Lung microvascular endothelial cell (primary cell): Measurements from ENCODE around the gene SSRP1. TPM values are rescaled to one million over a fixed set of nuclear protein-coding genes. Genes with fewer than 3 reads are reported as not detected.

Experiments
- DNase-seq, 2 donors: peaks; one replicate each; pipeline versions ENCODE4 v3.0.0 to v3.0.0-alpha.2; 2010; ENCODE audit warnings: low read depth in 2 of 2
- total RNA-seq: library from RNA; depleted of rRNA; stranded (reverse); fragments of >200 nt; gene quantifications from 2 replicates; pipeline ENCODE4 v1.2.1, GENCODE V29; 2014

SSRP1 gene
- total RNA-seq, 1 donor from 2014 or later = 34.5 TPM

- no peak for DNase-seq
Measured at GRCh38 chr11:57314221-57314973, 21.3 kb downstream of the SSRP1 start.

DNA sequence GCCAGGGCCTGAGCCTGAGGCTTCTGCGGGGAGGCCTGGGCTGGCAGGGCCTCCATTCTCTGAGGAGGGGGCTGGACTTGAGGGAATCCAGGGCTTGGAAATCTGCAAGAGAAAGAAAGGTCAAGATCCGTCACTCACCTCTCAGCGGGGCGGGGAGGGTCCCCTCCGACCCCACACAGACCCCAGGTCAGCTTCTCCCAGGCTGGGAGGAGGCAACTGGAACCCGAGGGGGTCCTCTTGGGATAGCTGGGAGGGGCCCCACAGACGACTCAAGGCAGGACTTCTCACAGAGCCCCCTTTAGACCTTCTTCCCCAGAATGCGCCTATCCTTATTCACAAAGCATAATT lies 21.9 kb downstream of the SSRP1 start:
- no peak for DNase-seq

GRCh38 chr11:57313071-57313787 lies 22.5 kb downstream of the SSRP1 start:
- DNase-seq = no peak

DNA sequence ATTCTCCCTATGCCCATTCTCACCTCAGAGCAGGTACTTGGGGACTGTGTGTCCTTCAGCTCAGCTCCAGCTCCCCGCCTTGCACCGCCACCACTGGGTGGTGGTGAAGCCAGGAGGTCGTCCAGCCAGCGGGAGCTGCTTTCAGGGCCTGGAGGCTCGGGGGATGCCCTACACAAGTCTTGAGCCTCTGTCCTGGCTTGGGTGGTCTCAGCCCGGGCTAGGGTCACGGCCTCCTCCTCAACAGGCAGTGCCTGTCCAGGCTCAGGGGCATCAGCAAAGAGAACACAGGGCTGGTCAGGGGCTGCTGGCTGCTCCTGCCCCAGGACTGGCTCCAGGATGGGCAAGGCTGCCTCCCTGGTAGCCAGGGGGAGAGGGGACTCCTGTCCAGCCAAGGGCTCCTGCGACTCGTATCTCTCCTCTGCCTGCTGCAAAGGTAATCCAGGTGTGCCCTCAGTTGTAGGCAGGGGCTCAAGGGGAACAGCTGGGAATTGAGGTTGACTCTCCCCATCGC lies 23.1 kb downstream of the SSRP1 start:
- DNase-seq = no peak

GRCh38 chr11:57311109-57311936 lies 24.4 kb downstream of the SSRP1 start:
- DNase-seq = peak; percentile 88 to 97

DNA sequence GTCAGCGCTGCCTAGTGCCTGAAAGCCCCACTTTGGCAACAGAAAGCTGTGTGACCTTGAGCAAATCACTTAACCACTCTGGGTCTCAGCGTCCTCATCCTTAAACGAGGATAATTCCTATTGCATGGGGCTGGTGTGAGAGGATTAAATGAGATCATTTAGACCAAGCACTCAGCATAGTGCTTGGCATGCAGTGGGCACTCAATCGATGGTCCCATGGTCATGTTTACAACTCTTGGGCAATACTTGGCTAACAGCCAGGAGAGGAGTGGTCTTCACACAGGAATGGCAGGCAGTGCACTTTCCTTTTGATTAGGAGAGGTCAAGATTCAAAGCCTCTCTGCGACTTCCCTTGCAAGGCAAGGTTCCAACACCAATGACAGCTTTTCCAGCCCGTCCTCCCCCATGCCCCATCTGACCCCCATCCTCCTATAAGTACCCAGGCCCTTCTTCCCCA lies 25.0 kb downstream of the SSRP1 start:
- peak in 1 of 2 donors; percentile 73 for DNase-seq

- DNase-seq = no peak
Measured at GRCh38 chr11:57310091-57310490, 25.6 kb downstream of the SSRP1 start.

- DNase-seq = no peak
Measured at GRCh38 chr11:57309106-57310059, 26.3 kb downstream of the SSRP1 start.

DNA sequence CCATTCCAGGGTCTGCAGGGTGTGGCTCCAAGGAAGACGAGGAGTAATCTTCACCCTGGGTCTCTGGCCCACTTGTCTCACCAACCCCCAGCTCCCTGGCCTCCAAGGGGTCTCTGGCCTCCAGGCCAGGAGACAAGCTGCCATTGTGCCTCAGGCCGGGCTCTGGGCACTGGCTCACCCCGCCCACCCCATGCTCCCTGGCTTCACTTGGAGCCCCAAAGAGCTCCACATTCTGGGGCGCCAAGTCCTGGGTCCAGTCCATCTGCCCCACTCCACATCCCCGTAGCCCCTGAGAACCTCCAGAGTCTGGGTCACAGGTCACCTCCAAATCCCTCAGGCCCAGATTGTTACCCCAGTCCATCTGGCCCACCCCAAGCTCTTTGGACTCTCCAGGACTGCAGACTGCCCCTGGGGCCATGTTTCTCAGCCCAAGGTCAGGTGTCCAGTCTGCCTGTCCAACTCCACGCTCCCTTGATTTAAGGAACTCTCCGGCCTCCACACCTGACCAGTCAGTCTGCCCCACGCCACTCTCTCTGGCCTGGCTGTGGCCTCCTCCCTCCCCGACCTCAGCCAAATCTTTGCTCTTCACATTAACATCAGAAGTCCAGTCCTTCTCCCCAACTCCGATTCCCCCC lies 27.1 kb downstream of the SSRP1 start:
- DNase-seq = no peak

DNA sequence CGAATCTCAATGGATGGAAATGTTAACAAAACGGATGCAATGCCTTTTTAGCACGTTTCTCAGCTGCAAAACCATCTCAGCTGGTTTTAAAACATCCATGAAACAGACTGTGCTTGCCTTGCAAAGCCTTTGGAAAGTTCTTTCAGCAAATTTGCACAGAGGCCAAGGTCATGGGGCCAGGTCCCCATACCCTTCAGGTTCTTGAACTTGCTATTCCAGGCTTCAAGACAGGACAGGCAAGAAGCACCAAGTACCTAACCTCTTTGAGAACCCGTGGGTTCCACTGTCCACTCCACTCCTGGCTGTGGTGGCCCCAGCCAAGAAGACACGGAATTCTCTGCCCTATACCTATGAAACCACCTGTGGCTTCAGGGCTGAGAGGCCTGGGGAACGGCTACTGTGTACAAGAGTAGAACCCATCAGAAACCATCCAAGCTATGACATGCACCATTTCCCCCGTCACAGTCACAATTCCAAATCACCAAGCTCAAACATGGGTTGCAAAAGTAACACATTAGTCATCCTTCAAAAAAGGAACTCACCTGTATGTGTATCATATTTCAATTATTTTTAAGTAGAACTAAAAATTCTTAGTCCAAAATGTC lies 27.9 kb downstream of the SSRP1 start:
- no peak for DNase-seq

DNA sequence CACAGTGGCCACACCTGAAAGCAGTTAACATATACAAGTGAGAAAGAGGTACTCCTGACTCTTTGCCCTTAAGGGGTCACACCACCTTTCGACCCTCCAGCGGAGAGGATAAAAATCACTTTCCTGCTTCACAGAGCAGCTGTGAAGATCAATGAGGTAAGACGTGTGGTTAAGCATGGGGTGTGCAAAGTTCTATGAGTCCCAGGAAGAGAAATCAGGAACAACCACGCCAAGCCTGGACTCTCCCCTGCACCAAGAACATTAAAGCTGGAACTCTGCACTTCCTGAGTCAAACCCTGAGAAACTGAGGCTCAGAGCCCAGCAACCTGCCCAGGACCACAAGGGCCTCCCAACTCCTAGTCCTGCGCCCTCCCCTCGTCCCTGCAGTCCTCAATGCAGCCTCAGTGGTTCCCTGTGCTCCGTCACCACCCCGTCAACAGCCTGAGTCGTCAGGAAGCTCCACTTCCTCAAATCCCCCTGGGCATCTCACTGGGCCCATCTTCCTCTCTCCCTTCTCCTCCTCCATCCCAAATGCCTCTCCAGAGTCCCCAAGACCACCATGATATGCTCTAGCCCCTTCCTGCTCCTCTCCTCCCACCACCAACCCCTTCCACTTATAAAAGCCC lies 28.6 kb downstream of the SSRP1 start:
- DNase-seq = peak in 1 of 2 donors; percentile 48

- peak; percentile 57 to 64 for DNase-seq
Measured at GRCh38 chr11:57306161-57306876, 29.4 kb downstream of the SSRP1 start.

GRCh38 chr11:57305523-57305922 lies 30.2 kb downstream of the SSRP1 start:
- no peak for DNase-seq

DNA sequence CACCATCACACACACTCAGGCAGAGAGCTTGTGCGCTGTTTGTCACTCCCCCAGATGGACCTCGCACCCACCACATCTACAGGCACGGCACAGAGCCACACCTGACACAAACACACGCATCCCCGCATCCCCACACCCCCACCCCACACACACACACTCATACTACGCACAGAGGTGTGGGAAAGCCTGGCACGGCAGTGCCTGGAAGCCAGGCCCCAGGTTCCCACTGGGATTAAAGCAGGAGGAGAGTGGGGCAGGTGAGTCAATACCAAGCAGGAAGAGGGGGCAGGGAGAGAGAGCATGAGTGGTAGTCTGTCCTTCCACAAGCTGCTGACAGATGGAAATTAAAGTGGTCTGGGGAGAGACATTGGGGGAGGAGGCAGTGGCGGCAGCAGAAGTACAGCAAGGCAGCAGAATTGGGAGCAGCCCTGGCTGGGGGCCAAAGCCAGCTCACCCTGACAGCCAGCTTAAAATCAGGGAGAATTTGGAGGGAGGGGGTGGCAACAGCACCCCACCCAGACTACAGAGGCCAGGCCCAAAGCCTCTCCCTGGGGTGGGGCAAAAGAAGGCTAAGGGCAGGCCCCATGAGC lies 31.6 kb downstream of the SSRP1 start:
- DNase-seq = peak; percentile 51

- DNase-seq = peak in 1 of 2 donors; percentile 62
Measured at GRCh38 chr11:57303280-57303989, 32.3 kb downstream of the SSRP1 start.

GRCh38 chr11:57302489-57302888 lies 33.2 kb downstream of the SSRP1 start:
- DNase-seq = no peak

DNA sequence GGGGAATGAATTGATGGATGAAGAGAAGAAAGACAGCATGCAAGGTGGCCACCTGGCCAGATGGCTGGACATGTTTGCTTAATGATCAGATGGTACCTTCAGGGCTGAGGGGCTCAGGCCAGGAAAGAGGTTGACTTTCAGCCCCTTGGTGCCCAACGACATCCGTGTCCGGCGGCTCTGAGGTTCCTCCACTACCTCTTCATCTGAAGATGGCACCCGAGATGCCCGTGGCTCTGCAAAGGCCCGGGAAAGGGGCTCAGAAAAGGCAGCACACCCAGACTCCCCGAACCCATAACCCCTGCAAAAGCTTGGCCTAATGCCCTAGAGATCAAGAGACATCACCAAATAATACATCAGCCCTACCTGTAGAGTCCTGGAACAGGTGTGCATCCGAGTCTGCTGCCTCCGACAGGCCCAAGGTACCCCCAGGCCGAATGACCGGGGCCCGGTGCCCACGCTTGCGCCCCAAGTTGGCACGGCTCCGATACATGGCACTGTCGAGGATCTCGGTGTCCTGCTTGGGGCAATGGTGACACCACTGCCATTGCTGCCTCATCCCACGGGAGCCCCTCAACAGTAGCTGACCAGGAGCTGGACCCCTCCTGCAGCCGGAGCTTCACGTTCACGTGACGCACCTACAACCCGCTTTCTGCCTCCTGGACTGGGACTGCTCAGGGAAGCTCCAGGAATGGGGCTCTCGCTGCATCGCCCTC lies 33.8 kb downstream of the SSRP1 start:
- no peak for DNase-seq
